ENCODE measurements around the gene ETV3.

ETV3 gene

DNA sequence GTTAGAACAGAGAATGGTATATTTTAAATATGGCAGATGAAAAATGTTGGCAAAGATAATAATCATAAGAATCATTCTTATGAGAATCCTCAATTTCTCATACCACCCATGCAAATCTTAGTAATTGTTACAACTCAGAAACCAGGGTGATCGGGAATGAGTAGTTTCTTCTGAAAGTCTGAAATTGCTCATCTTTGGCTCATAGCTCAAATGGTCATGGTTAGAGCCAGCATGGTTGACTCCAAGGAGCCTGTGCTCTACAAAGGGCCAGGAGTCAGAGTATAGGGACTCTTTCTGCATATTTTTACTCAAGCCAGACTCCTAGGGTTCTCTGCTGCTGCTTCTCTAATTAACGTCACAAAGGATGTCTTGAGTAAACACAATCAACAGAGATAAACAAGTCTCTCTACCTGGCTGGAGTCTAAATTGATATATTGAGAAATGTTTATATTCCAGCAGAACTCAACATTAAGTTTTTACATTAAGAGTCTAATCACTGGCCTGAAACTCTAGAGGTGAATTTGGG lies 1.9 kb upstream of the ETV3 start:
- DNase-seq (ENCODE audit: low read depth), result peak; percentile 39
- TF ChIP-seq, protein P1, sequence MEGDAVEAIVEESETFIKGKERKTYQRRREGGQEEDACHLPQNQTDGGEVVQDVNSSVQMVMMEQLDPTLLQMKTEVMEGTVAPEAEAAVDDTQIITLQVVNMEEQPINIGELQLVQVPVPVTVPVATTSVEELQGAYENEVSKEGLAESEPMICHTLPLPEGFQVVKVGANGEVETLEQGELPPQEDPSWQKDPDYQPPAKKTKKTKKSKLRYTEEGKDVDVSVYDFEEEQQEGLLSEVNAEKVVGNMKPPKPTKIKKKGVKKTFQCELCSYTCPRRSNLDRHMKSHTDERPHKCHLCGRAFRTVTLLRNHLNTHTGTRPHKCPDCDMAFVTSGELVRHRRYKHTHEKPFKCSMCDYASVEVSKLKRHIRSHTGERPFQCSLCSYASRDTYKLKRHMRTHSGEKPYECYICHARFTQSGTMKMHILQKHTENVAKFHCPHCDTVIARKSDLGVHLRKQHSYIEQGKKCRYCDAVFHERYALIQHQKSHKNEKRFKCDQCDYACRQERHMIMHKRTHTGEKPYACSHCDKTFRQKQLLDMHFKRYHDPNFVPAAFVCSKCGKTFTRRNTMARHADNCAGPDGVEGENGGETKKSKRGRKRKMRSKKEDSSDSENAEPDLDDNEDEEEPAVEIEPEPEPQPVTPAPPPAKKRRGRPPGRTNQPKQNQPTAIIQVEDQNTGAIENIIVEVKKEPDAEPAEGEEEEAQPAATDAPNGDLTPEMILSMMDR (IDR thresholded peaks at IDR 0.05; ENCODE audit: insufficient read depth, low read depth, low read length, missing control alignments), result no peak
- H3K4me3 ChIP-seq (ENCODE audit: low read depth, low read length), result no peak overlapping the region

DNA sequence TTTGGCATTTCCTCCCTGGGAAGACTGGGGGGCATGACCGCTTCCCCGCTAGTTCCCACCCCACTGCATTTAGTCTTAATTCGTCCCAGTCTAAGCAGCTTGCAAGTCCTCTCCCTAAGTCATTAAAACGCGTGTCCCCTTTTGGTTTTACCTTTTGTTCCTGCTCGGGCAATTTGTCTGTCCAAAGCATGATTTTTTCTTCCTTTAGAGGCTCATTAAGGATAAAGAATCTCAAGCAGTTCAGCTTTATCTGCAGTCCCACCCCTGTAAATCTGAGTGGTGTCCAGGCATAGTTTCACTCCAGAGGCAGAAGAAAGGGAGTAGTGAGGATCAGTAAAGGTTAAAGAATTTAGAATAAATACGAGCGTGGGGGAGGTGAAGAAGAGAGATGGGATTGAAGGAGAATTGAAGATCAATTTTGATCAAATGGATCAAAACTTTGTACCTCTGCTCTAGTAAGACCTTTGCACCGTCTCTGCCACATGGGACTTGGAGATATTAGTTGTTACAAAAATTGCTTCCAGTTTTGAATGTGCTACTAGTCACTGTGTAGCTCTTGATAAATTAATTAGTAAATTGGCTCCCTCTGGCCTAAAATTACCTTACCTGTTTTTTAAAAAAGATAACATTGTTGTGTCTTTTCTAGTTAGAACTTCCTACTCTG lies 989 bp upstream of the ETV3 start:
- DNase-seq (ENCODE audit: low read depth), result peak; percentile 38
- TF ChIP-seq, protein P1 (IDR thresholded peaks at IDR 0.05; ENCODE audit: insufficient read depth, low read depth, low read length, missing control alignments), result no peak
- H3K4me3 ChIP-seq (ENCODE audit: low read depth, low read length), result peak overlapping the region; percentile 95

DNA sequence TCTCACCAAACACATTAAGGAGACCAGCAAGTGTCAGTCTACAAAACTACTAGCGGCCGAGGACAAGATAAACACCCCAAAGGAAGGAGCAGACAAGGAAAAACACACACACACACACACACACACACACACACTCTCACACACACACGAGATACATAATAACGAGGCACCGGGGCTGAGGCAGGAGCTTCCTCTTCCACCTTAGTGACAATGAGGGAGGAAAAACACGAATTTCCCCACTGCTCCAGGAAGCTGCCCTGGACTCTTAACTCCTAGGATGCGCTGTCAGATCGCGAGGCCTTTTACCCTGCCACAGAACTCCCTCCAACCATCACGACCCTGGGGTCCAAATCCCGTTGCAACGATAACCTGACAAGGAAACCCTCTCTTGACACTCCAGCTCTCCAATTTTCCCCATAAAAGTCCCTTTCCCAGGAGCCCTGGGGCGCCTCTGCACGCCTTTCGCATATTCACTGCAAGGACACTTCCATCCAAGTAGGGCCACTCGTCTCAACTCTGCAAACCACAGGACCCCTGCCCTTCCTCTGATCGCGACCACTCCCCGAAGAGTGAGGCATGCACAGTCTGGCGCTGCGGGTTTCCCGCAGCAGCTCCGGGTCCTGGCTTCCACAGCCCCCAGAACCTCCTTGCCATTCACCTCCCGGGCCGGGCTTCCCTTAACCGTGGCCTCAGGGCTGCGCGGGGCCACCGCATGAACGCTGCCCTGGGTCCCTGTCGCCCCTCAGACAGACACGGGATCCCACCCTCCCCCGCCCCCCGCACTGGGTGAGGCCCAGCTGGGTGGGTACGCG lies 581 bp downstream of the ETV3 start:
- peak; percentile 30 for DNase-seq (ENCODE audit: low read depth)
- peak overlapping the region; percentile 95 for H3K4me3 ChIP-seq (ENCODE audit: low read depth, low read length)
- TF ChIP-seq, protein P1 (IDR thresholded peaks at IDR 0.05; ENCODE audit: insufficient read depth, low read depth, low read length, missing control alignments), result no peak

DNA sequence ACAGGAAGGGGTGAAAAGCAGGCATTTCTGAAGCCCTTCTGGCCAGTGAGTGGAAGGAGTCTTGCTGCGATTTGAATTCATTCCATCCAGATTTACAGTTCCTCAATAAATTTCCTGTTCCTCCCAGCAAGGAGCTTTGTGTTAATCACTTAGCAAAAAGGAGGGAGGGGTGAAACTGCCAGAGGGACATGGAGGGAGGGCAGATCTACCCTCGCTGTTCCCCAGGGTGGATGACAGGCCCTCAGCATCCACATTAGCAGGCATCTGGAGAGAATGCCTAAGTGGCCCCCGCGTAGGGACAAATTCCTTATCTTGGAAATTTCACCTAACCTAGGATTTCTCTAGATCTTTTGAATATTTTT lies 1.2 kb downstream of the ETV3 start:
- no peak for DNase-seq (ENCODE audit: low read depth)
- TF ChIP-seq, protein P1 (IDR thresholded peaks at IDR 0.05; ENCODE audit: insufficient read depth, low read depth, low read length, missing control alignments), result no peak
- H3K4me3 ChIP-seq (ENCODE audit: low read depth, low read length), result peak overlapping the region; percentile 95

DNA sequence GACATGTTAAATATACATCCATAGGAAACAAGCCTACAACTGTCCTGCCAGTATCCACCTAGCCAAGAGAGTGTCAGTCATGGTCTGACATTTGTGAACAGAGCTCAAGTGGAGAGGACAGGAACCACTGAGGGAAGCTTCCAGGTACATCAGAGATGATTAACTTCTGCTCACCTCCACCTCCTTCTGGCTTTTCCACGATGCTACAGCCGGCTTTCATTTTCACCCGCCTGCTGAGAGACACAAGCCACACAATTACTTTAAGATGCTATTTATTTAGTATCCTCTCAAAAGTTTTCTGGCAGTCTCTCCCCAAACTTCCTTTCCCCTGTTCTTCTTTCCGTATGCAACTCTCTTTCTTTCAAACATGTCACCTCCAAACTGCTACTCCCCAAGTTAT lies 2.1 kb downstream of the ETV3 start:
- DNase-seq (ENCODE audit: low read depth), result no peak
- TF ChIP-seq, protein P1 (IDR thresholded peaks at IDR 0.05; ENCODE audit: insufficient read depth, low read depth, low read length, missing control alignments), result no peak
- no peak overlapping the region for H3K4me3 ChIP-seq (ENCODE audit: low read depth, low read length)

DNA sequence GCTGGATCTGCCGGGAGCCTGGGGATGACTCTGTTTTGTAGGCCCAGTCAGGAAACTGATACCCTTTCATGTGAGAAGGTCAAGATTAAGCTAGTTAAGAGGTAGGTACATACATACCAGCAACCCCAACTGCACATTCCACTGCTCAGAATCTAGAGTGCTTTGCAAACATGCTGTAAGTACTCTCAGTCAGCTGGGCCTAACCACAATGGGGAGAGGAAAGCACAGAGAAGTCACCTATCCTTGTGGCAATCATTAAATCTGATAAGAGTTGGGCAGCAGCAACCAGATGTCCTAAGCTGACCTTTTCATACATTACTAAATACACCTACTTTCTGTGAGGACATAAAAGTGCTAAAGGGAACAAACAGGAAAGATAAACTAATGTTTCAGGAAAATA lies 2.5 kb downstream of the ETV3 start:
- no peak overlapping the region for H3K4me3 ChIP-seq (ENCODE audit: low read depth, low read length)

More for the DNA sequence above, 2.5 kb downstream of the ETV3 start:
- DNase-seq (ENCODE audit: low read depth), result no peak
- TF ChIP-seq, protein P1 (IDR thresholded peaks at IDR 0.05; ENCODE audit: insufficient read depth, low read depth, low read length, missing control alignments), result no peak

All from GM12865 (cell line).